Trophoblast cell (in vitro differentiated cells and primary cell): ENCODE data around the gene EIF4G3.

Source experiments
- DNase-seq, 2 donors: peaks; one replicate each; pipeline ENCODE4 v3.0.0-alpha.2; 2016
- H2AFZ ChIP-seq: 2 replicates; pipeline ENCODE4 v1.6.1; 2013; ENCODE audit warnings: low read length, moderate library complexity, mild to moderate bottlenecking; ENCODE audit not compliant: insufficient read depth, poor library complexity
- H2AK5ac ChIP-seq: 2 replicates; pipeline ENCODE4 v1.6.1; 2013; ENCODE audit warnings: mild to moderate bottlenecking, low read length
- H2BK120ac ChIP-seq: 2 replicates; pipeline ENCODE4 v1.6.1; 2013; ENCODE audit warnings: low read length, mild to moderate bottlenecking, moderate library complexity; ENCODE audit not compliant: insufficient read depth, poor library complexity
- H2BK12ac ChIP-seq: 2 replicates; pipeline ENCODE4 v1.6.1; 2013; ENCODE audit warnings: mild to moderate bottlenecking, low read length, moderate library complexity
- H2BK5ac ChIP-seq: 2 replicates; pipeline ENCODE4 v1.6.1; 2013; ENCODE audit warnings: low read length, low read depth, moderate library complexity, mild to moderate bottlenecking; ENCODE audit not compliant: poor library complexity
- H3K14ac ChIP-seq: 2 replicates; pipeline ENCODE4 v1.6.1; 2013; ENCODE audit warnings: mild to moderate bottlenecking, low read length
- H3K18ac ChIP-seq: 2 replicates; pipeline ENCODE4 v1.6.1; 2013; ENCODE audit warnings: mild to moderate bottlenecking, low read length
- H3K23ac ChIP-seq: 2 replicates; pipeline ENCODE4 v1.6.1; 2013; ENCODE audit warnings: low read length
- H3K27ac ChIP-seq: 2 replicates; pipeline ENCODE4 v1.5.1; 2013; ENCODE audit warnings: low read depth, mild to moderate bottlenecking, inconsistent platforms, low read length, moderate library complexity
- H3K27me3 ChIP-seq: 2 replicates; pipeline ENCODE4 v1.6.1; 2013; ENCODE audit warnings: inconsistent platforms, mild to moderate bottlenecking, low read length, moderate library complexity; ENCODE audit not compliant: insufficient read depth
- H3K36me3 ChIP-seq, 2 experiments: 1 replicate in 1 of 2; 2 replicates in 1 of 2; pipeline ENCODE4 v1.6.1; 2013; ENCODE audit warnings: low read length in 2 of 2, mild to moderate bottlenecking in 2 of 2, moderate library complexity in 1 of 2; ENCODE audit not compliant: insufficient read depth in 2 of 2, control insufficient read depth in 1 of 2
- H3K4ac ChIP-seq: 2 replicates; pipeline ENCODE4 v1.6.1; 2013; ENCODE audit warnings: low read depth, mild to moderate bottlenecking, low read length, moderate library complexity
- H3K4me1 ChIP-seq, 2 experiments: 1 replicate in 1 of 2; 2 replicates in 1 of 2; pipeline ENCODE4 v1.6.1; 2013; ENCODE audit warnings: low read length in 2 of 2, mild to moderate bottlenecking in 2 of 2, moderate library complexity in 1 of 2; ENCODE audit not compliant: insufficient read depth in 2 of 2, control insufficient read depth in 1 of 2
- H3K4me2 ChIP-seq: 2 replicates; pipeline ENCODE4 v1.6.1; 2013; ENCODE audit warnings: inconsistent platforms, mild to moderate bottlenecking, low read length, moderate library complexity
- H3K4me3 ChIP-seq: 2 replicates; pipeline ENCODE4 v1.5.1; 2013; ENCODE audit warnings: mild to moderate bottlenecking, low read depth, low read length, inconsistent platforms
- H3K79me1 ChIP-seq: one replicate; pipeline ENCODE4 v1.6.1; 2013; ENCODE audit warnings: low read length
- H3K79me2 ChIP-seq: 2 replicates; pipeline ENCODE4 v1.6.1; 2013; ENCODE audit warnings: low read length, mild to moderate bottlenecking; ENCODE audit not compliant: control insufficient read depth, insufficient read depth, poor library complexity
- H3K9ac ChIP-seq: 2 replicates; pipeline ENCODE4 v1.6.1; 2013; ENCODE audit warnings: mild to moderate bottlenecking, low read length
- H3K9me3 ChIP-seq: 2 replicates; pipeline ENCODE4 v1.6.1; 2013; ENCODE audit warnings: low read depth, mild to moderate bottlenecking, control low read depth, inconsistent platforms, low read length; ENCODE audit not compliant: insufficient read depth
- H4K12ac ChIP-seq: 2 replicates; pipeline ENCODE4 v1.6.1; 2013; ENCODE audit warnings: low read depth, mild to moderate bottlenecking, low read length, moderate library complexity
- H4K8ac ChIP-seq: 2 replicates; pipeline ENCODE4 v1.6.1; 2013; ENCODE audit warnings: low read depth, mild to moderate bottlenecking, low read length, moderate library complexity
- H4K91ac ChIP-seq: one replicate; pipeline ENCODE4 v1.6.1; 2013; ENCODE audit warnings: low read depth, mild to moderate bottlenecking, low read length, moderate library complexity
- WGBS: extraction: QIAGEN DNeasy Blood & Tissue Kit; methylation state at CpG from one replicate; pipeline ENCODE4 v1.1.7; 2013; ENCODE audit warnings: missing lambda C conversion rate; ENCODE audit not compliant: insufficient read length, insufficient coverage; ENCODE audit errors: extremely low coverage; 5-methylcytosine and 5-hydroxymethylcytosine counted together

Gene EIF4G3

GRCh38 chr1:21050031-21050430 is 126.7 kb downstream of the EIF4G3 start:
- no peak overlapping the region for H4K12ac ChIP-seq
- no peak overlapping the region for H4K91ac ChIP-seq
- no peak overlapping the region for H3K9ac ChIP-seq
- H3K4me1 ChIP-seq: no peaks in the 10 kb centered on the region
- no peaks in the 10 kb centered on the region for H3K27me3 ChIP-seq
- H3K18ac ChIP-seq: no peak overlapping the region
- no peak overlapping the region for H2AFZ ChIP-seq
- no peaks in the 10 kb centered on the region for H3K79me2 ChIP-seq
- no peak overlapping the region for H3K4me3 ChIP-seq
- H3K23ac ChIP-seq: no peak overlapping the region
- H3K14ac ChIP-seq: no peak overlapping the region
- no peak overlapping the region for H4K8ac ChIP-seq
- H2BK12ac ChIP-seq: no peak overlapping the region
- H3K36me3 ChIP-seq: peaks cover 2% of the 10 kb centered on the region in 2 experiments
- H3K4me2 ChIP-seq: no peak overlapping the region
- H3K27ac ChIP-seq: no peak overlapping the region
- H3K9me3 ChIP-seq: no peaks in the 10 kb centered on the region
- no CpG with 5 or more reads among the region's 4 CpGs for WGBS
- H3K79me1 ChIP-seq: no peaks in the 10 kb centered on the region
- H3K4ac ChIP-seq: no peak overlapping the region
- no peak for DNase-seq
- H2AK5ac ChIP-seq: no peak overlapping the region
- no peak overlapping the region for H2BK5ac ChIP-seq
- H2BK120ac ChIP-seq: no peak overlapping the region

GRCh38 chr1:21048462-21048861 is 128.2 kb downstream of the EIF4G3 start:
- H3K23ac ChIP-seq: no peak overlapping the region
- H3K9ac ChIP-seq: no peak overlapping the region
- H3K79me1 ChIP-seq: no peaks in the 10 kb centered on the region
- H3K4me2 ChIP-seq: no peak overlapping the region
- no peak overlapping the region for H3K18ac ChIP-seq
- H3K4ac ChIP-seq: no peak overlapping the region
- H3K79me2 ChIP-seq: no peaks in the 10 kb centered on the region
- WGBS: no CpG with 5 or more reads among the region's 4 CpGs
- no peak overlapping the region for H2AFZ ChIP-seq
- no peaks in the 10 kb centered on the region for H3K4me1 ChIP-seq
- H4K8ac ChIP-seq: no peak overlapping the region
- H3K4me3 ChIP-seq: no peak overlapping the region
- no peak overlapping the region for H4K12ac ChIP-seq
- no peak overlapping the region for H3K14ac ChIP-seq
- H3K9me3 ChIP-seq: no peaks in the 10 kb centered on the region
- H2BK5ac ChIP-seq: no peak overlapping the region
- H2BK120ac ChIP-seq: no peak overlapping the region
- H3K27ac ChIP-seq: no peak overlapping the region
- no peak for DNase-seq
- no peak overlapping the region for H4K91ac ChIP-seq
- H3K27me3 ChIP-seq: no peaks in the 10 kb centered on the region
- H2AK5ac ChIP-seq: no peak overlapping the region
- peaks cover 2% of the 10 kb centered on the region in 2 experiments for H3K36me3 ChIP-seq
- H2BK12ac ChIP-seq: no peak overlapping the region

GRCh38 chr1:21046132-21046531 is 130.6 kb downstream of the EIF4G3 start:
- Histone ChIP-seq H3K36me3 (peaks cover 2 to 3% of the 10 kb centered on the region in 2 experiments), H2AK5ac (no peak overlapping the region), H3K4me2 (no peak overlapping the region), H2BK120ac (no peak overlapping the region), H2AFZ (no peak overlapping the region), H3K79me1 (no peaks in the 10 kb centered on the region), H3K14ac (no peak overlapping the region), H3K18ac (no peak overlapping the region), H2BK5ac (no peak overlapping the region), H3K4me3 (no peak overlapping the region), H2BK12ac (no peak overlapping the region), H3K27me3 (no peaks in the 10 kb centered on the region), H3K4me1 (no peaks in the 10 kb centered on the region), H3K79me2 (no peaks in the 10 kb centered on the region), H3K9me3 (no peaks in the 10 kb centered on the region), H3K27ac (no peak overlapping the region), H4K91ac (no peak overlapping the region), H4K8ac (no peak overlapping the region), H3K4ac (no peak overlapping the region), H3K9ac (no peak overlapping the region), H4K12ac (no peak overlapping the region), H3K23ac (no peak overlapping the region)
- DNase-seq: no peak
- no CpG with 5 or more reads among the region's 3 CpGs for WGBS

- Histone ChIP-seq H2AFZ (no peak overlapping the region), H3K4me3 (no peak overlapping the region), H4K12ac (no peak overlapping the region), H3K9ac (no peak overlapping the region), H2AK5ac (no peak overlapping the region), H3K4me2 (no peak overlapping the region), H4K8ac (no peak overlapping the region), H3K36me3 (peaks cover 2 to 3% of the 10 kb centered on the region in 2 experiments), H3K9me3 (no peaks in the 10 kb centered on the region), H3K27me3 (no peaks in the 10 kb centered on the region), H4K91ac (no peak overlapping the region), H3K23ac (no peak overlapping the region), H3K18ac (no peak overlapping the region), H3K4ac (no peak overlapping the region), H2BK5ac (no peak overlapping the region), H3K4me1 (no peaks in the 10 kb centered on the region), H2BK120ac (no peak overlapping the region), H3K79me1 (no peaks in the 10 kb centered on the region), H3K27ac (no peak overlapping the region), H3K14ac (no peak overlapping the region), H3K79me2 (no peaks in the 10 kb centered on the region), H2BK12ac (no peak overlapping the region)
- DNase-seq: no peak
- WGBS: no CpG with 5 or more reads among the region's 2 CpGs
These were observed 131.3 kb downstream of the EIF4G3 start for GRCh38 chr1:21045351-21045750.
